ENCODE data around the gene SOBP.

DNA sequence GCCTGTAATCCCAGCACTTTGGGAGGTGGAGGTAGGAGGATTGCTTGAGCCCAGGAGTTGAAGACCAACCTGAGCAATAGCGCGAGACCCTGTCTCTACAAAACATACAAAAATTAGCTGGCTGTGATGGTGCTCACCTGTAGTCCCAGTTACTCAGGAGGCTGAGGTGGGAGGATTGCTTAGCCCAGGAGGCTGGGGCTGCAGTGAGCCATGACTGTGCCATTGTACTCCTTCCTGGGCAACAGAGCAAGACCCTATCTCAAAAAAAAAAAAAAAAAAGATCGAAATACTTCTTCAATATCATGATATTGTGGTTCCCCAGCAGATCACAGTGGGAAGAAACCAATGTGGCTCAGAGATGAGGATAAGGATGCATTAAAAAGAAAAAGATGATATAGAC, 47.6 kb downstream of the SOBP start:
- TF ChIP-seq, protein P1, sequence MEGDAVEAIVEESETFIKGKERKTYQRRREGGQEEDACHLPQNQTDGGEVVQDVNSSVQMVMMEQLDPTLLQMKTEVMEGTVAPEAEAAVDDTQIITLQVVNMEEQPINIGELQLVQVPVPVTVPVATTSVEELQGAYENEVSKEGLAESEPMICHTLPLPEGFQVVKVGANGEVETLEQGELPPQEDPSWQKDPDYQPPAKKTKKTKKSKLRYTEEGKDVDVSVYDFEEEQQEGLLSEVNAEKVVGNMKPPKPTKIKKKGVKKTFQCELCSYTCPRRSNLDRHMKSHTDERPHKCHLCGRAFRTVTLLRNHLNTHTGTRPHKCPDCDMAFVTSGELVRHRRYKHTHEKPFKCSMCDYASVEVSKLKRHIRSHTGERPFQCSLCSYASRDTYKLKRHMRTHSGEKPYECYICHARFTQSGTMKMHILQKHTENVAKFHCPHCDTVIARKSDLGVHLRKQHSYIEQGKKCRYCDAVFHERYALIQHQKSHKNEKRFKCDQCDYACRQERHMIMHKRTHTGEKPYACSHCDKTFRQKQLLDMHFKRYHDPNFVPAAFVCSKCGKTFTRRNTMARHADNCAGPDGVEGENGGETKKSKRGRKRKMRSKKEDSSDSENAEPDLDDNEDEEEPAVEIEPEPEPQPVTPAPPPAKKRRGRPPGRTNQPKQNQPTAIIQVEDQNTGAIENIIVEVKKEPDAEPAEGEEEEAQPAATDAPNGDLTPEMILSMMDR (IDR thresholded peaks at IDR 0.05), result no peak
- TF ChIP-seq, protein P2, sequence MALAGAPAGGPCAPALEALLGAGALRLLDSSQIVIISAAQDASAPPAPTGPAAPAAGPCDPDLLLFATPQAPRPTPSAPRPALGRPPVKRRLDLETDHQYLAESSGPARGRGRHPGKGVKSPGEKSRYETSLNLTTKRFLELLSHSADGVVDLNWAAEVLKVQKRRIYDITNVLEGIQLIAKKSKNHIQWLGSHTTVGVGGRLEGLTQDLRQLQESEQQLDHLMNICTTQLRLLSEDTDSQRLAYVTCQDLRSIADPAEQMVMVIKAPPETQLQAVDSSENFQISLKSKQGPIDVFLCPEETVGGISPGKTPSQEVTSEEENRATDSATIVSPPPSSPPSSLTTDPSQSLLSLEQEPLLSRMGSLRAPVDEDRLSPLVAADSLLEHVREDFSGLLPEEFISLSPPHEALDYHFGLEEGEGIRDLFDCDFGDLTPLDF (CRISPR knock-in tag; IDR thresholded peaks at IDR 0.05), result no peak
- TF ChIP-seq NFYB (CRISPR knock-in tag; conservative IDR thresholded peaks at IDR 0.05; ENCODE audit: low read depth), result no peak

Data from WTC11 (cell line).